ENCODE data around the gene TNFSF12.
A peak's percentile ranks its signal among the peaks of the same experiment; 100 is the strongest.

Gene TNFSF12

GRCh38 chr17:7513850-7514419, 34.9 kb upstream of the TNFSF12 start:
- H4K20me1 ChIP-seq (ENCODE audit: insufficient read depth, low read length), result no peaks in the 10 kb centered on the region
- H3K9me2 ChIP-seq (ENCODE audit: low read depth, low read length), result no peaks in the 10 kb centered on the region
- H3K9me3 ChIP-seq (ENCODE audit: low read length), result no peaks in the 10 kb centered on the region
- no peaks in the 10 kb centered on the region for H3K4me1 ChIP-seq (ENCODE audit: insufficient read depth, low read length, severe bottlenecking)
- H3K79me2 ChIP-seq (ENCODE audit: insufficient read depth, low read length), result no peaks in the 10 kb centered on the region
- H3K27me3 ChIP-seq (ENCODE audit: insufficient read depth, low read length), result no peaks in the 10 kb centered on the region
- H2AFZ ChIP-seq (ENCODE audit: low read length), result no peak overlapping the region
- no peaks in the 10 kb centered on the region for H3F3A ChIP-seq (ENCODE audit: insufficient read depth, low read length)
- H3K27ac ChIP-seq (ENCODE audit: low read depth, low read length, poor library complexity, severe bottlenecking), result no peak overlapping the region
- no peak overlapping the region for H3K4me2 ChIP-seq (ENCODE audit: low read length)
- H3K4me3 ChIP-seq (ENCODE audit: low read depth, low read length, poor library complexity, severe bottlenecking), result no peak overlapping the region
- H3K9ac ChIP-seq (ENCODE audit: low read length), result no peak overlapping the region
- H3K36me3 ChIP-seq (ENCODE audit: insufficient read depth, low read length), result peaks cover 49% of the 10 kb centered on the region
- TF ChIP-seq EZH2 (IDR thresholded peaks at IDR 0.05; ENCODE audit: borderline replicate concordance, low read length), result no peak
- TF ChIP-seq CTCF (IDR thresholded peaks at IDR 0.05; ENCODE audit: low read length), result no peak

- Histone ChIP-seq H3K9ac (ENCODE audit: low read length) (no peak overlapping the region), H3K9me3 (ENCODE audit: low read length) (no peaks in the 10 kb centered on the region), H3K27me3 (ENCODE audit: insufficient read depth, low read length) (no peaks in the 10 kb centered on the region), H3F3A (ENCODE audit: insufficient read depth, low read length) (no peaks in the 10 kb centered on the region), H2AFZ (ENCODE audit: low read length) (no peak overlapping the region), H3K36me3 (ENCODE audit: insufficient read depth, low read length) (peaks cover 28% of the 10 kb centered on the region), H3K4me2 (ENCODE audit: low read length) (no peak overlapping the region), H3K27ac (ENCODE audit: low read depth, low read length, poor library complexity, severe bottlenecking) (no peak overlapping the region), H3K79me2 (ENCODE audit: insufficient read depth, low read length) (no peaks in the 10 kb centered on the region), H3K4me1 (ENCODE audit: insufficient read depth, low read length, severe bottlenecking) (no peaks in the 10 kb centered on the region), H4K20me1 (ENCODE audit: insufficient read depth, low read length) (no peaks in the 10 kb centered on the region), H3K9me2 (ENCODE audit: low read depth, low read length) (no peaks in the 10 kb centered on the region), H3K4me3 (ENCODE audit: low read depth, low read length, poor library complexity, severe bottlenecking) (no peak overlapping the region)
- TF ChIP-seq CTCF (IDR thresholded peaks at IDR 0.05; ENCODE audit: low read length) (no peak), EZH2 (IDR thresholded peaks at IDR 0.05; ENCODE audit: borderline replicate concordance, low read length) (no peak)
Observed at GRCh38 chr17:7515911-7516610, 32.8 kb upstream of the TNFSF12 start.

- H3K36me3 ChIP-seq (ENCODE audit: insufficient read depth, low read length), result no peaks in the 10 kb centered on the region
- H3K9me3 ChIP-seq (ENCODE audit: low read length), result no peaks in the 10 kb centered on the region
- no peaks in the 10 kb centered on the region for H3K4me1 ChIP-seq (ENCODE audit: insufficient read depth, low read length, severe bottlenecking)
- no peak overlapping the region for H3K4me2 ChIP-seq (ENCODE audit: low read length)
- H3K9ac ChIP-seq (ENCODE audit: low read length), result no peak overlapping the region
- no peaks in the 10 kb centered on the region for H3K79me2 ChIP-seq (ENCODE audit: insufficient read depth, low read length)
- no peaks in the 10 kb centered on the region for H3F3A ChIP-seq (ENCODE audit: insufficient read depth, low read length)
- no peak overlapping the region for H3K27ac ChIP-seq (ENCODE audit: low read depth, low read length, poor library complexity, severe bottlenecking)
- H3K27me3 ChIP-seq (ENCODE audit: insufficient read depth, low read length), result peaks cover 3% of the 10 kb centered on the region; the same call in 1 of the 2 replicates
- no peak overlapping the region for H2AFZ ChIP-seq (ENCODE audit: low read length)
- H3K4me3 ChIP-seq (ENCODE audit: low read depth, low read length, poor library complexity, severe bottlenecking), result no peak overlapping the region
- TF ChIP-seq CTCF (IDR thresholded peaks at IDR 0.05; ENCODE audit: low read length) (peak; percentile 64), EZH2 (IDR thresholded peaks at IDR 0.05; ENCODE audit: borderline replicate concordance, low read length) (no peak)
- H3K9me2 ChIP-seq (ENCODE audit: low read depth, low read length), result no peaks in the 10 kb centered on the region
- H4K20me1 ChIP-seq (ENCODE audit: insufficient read depth, low read length), result no peaks in the 10 kb centered on the region
Observed at GRCh38 chr17:7523033-7523432, 25.8 kb upstream of the TNFSF12 start.

Data from OCI-LY1 (cell line).